Type B pancreatic cell (in vitro differentiated cells): ENCODE results near the gene SLC26A3. TPM values are rescaled to one million over a fixed set of nuclear protein-coding genes. Genes with fewer than 3 reads are reported as not detected.

Source experiments
- DNase-seq: peaks from one replicate; pipeline ENCODE4 v3.0.0; 2021; ENCODE audit warnings: mixed read lengths; ENCODE audit not compliant: unreplicated experiment; ENCODE audit errors: extremely low spot score
- H3K27ac Mint-ChIP-seq: 2 replicates; pipeline ENCODE4 v1.8.0; 2021; ENCODE audit warnings: mild to moderate bottlenecking, mixed read lengths
- H3K27me3 Mint-ChIP-seq: 2 replicates; pipeline ENCODE4 v1.8.0; 2021; ENCODE audit warnings: mixed read lengths
- H3K36me3 Mint-ChIP-seq: 2 replicates; pipeline ENCODE4 v1.8.0; 2021; ENCODE audit warnings: mixed read lengths
- H3K4me1 Mint-ChIP-seq: one replicate; pipeline ENCODE4 v1.8.0; 2021; ENCODE audit warnings: mixed read lengths; ENCODE audit not compliant: unreplicated experiment
- H3K4me3 Mint-ChIP-seq: 2 replicates; pipeline ENCODE4 v1.8.0; 2021; ENCODE audit warnings: mild to moderate bottlenecking, mixed read lengths
- H3K9me3 Mint-ChIP-seq: 2 replicates; pipeline ENCODE4 v1.8.0; 2021; ENCODE audit warnings: mixed read lengths
- CTCF ChIP-seq: fragments of 200-600 bp; sonication (generic); conservative IDR thresholded peaks from 2 replicates; pipeline ENCODE4 v1.5.0; 2021; ENCODE audit warnings: antibody characterized with exemption, mild to moderate bottlenecking
- total RNA-seq: library from RNA; stranded (reverse); gene quantifications from 2 replicates; pipeline ENCODE4 v1.2.1, GENCODE V29; 2021; ENCODE audit warnings: low replicate concordance

SLC26A3 gene
- total RNA-seq, 1 donor from 2014 or later: 4.7 TPM

- Mint-ChIP-seq H3K9me3 (no peaks in the 10 kb centered on the region), H3K27me3 (peaks cover 16% of the 10 kb centered on the region), H3K4me3 (no peak overlapping the region), H3K4me1 (no peaks in the 10 kb centered on the region), H3K36me3 (no peaks in the 10 kb centered on the region), H3K27ac (no peak overlapping the region)
- no peak for DNase-seq
- no peak for TF ChIP-seq CTCF
Observed at GRCh38 chr7:107799647-107800264, 3.3 kb downstream of the SLC26A3 start.

GRCh38 chr7:107792364-107792763 lies 10.7 kb downstream of the SLC26A3 start:
- Mint-ChIP-seq H3K36me3 (no peaks in the 10 kb centered on the region), H3K27me3 (peaks cover 10% of the 10 kb centered on the region), H3K4me3 (no peak overlapping the region), H3K9me3 (no peaks in the 10 kb centered on the region), H3K4me1 (no peaks in the 10 kb centered on the region), H3K27ac (no peak overlapping the region)
- TF ChIP-seq CTCF: no peak
- DNase-seq: no peak

GRCh38 chr7:107789647-107790046 lies 13.4 kb downstream of the SLC26A3 start:
- H3K4me3 Mint-ChIP-seq: no peak overlapping the region
- no peak for TF ChIP-seq CTCF
- H3K36me3 Mint-ChIP-seq: no peaks in the 10 kb centered on the region
- H3K27me3 Mint-ChIP-seq: peaks cover 16% of the 10 kb centered on the region
- no peaks in the 10 kb centered on the region for H3K4me1 Mint-ChIP-seq
- DNase-seq: no peak
- H3K27ac Mint-ChIP-seq: no peak overlapping the region
- H3K9me3 Mint-ChIP-seq: no peaks in the 10 kb centered on the region

- no peaks in the 10 kb centered on the region for H3K36me3 Mint-ChIP-seq
- H3K9me3 Mint-ChIP-seq: no peaks in the 10 kb centered on the region
- peaks cover 13% of the 10 kb centered on the region for H3K27me3 Mint-ChIP-seq
- no peak for DNase-seq
- no peaks in the 10 kb centered on the region for H3K4me1 Mint-ChIP-seq
- no peak for TF ChIP-seq CTCF
- H3K27ac Mint-ChIP-seq: no peak overlapping the region
- H3K4me3 Mint-ChIP-seq: no peak overlapping the region
Observed at GRCh38 chr7:107788662-107789061, 14.4 kb downstream of the SLC26A3 start.

GRCh38 chr7:107788216-107788615 lies 14.8 kb downstream of the SLC26A3 start:
- Mint-ChIP-seq H3K27me3 (peaks cover 10% of the 10 kb centered on the region), H3K27ac (no peak overlapping the region), H3K9me3 (no peaks in the 10 kb centered on the region), H3K4me3 (no peak overlapping the region), H3K36me3 (no peaks in the 10 kb centered on the region), H3K4me1 (no peaks in the 10 kb centered on the region)
- no peak for DNase-seq
- no peak for TF ChIP-seq CTCF

- Mint-ChIP-seq H3K4me1 (no peaks in the 10 kb centered on the region), H3K27ac (no peak overlapping the region), H3K27me3 (peaks cover 9% of the 10 kb centered on the region), H3K4me3 (no peak overlapping the region), H3K36me3 (no peaks in the 10 kb centered on the region), H3K9me3 (no peaks in the 10 kb centered on the region)
- no peak for TF ChIP-seq CTCF
- no peak for DNase-seq
Observed at GRCh38 chr7:107785926-107786325, 17.1 kb downstream of the SLC26A3 start.
